GM12878 (cell line): ENCODE data around the gene PCDHGA3. TPM values are rescaled to one million over a fixed set of nuclear protein-coding genes. Genes with fewer than 3 reads are reported as not detected.
A peak's percentile ranks its signal among the peaks of the same experiment; 100 is the strongest.
"Not testable (repeated sequence)": the region's sequence is repeated elsewhere in the genome, so short reads cannot be mapped to it uniquely, and the experiment has no call there.

Experiments used
- ATAC-seq: fragments of 200-7000 bp; cut with Tn5 transposase; 3 replicates; pipeline ENCODE4 v1.9.1; 2020; ENCODE audit warnings: mild to moderate bottlenecking, moderate library complexity
- BruUV-seq: library from RNA; stranded (reverse); fragments of 400-500 nt; replicated peaks from 2 replicates; lab custom pipeline; 2021; lab: Mats Ljungman, UMichigan
- CTCF ChIA-PET: fragments of 300-600 bp; sonication (Branson Sonifier 250); formaldehyde crosslinking; extraction: SDS; loops from one replicate; lab custom pipeline; 2021; ENCODE audit warnings: inconsistent platforms; lab: Yijun Ruan, JAX
- POLR2A ChIA-PET: fragments of 350-600 bp; formaldehyde crosslinking; extraction: SDS; loops from one replicate; lab custom pipeline; 2021; ENCODE audit warnings: inconsistent platforms; lab: Charles Lee
- RAD21 ChIA-PET: fragments of 300-600 bp; sonication (Branson Sonifier 250); formaldehyde crosslinking; loops from one replicate; lab custom pipeline; 2023; ENCODE audit warnings: antibody characterized with exemption; ENCODE audit not compliant: unreplicated experiment; lab: Charles Lee
- SMC1A ChIA-PET: fragments of 300-600 bp; sonication (Branson Sonifier 250); formaldehyde crosslinking; loops from one replicate; lab custom pipeline; 2023; ENCODE audit not compliant: unreplicated experiment, uncharacterized antibody; lab: Charles Lee
- DNase-seq: peaks from one replicate; pipeline ENCODE4 v3.0.0-alpha.2; 2011; ENCODE audit warnings: low read depth, low spot score
- FAIRE-seq: peaks from 3 replicates; lab custom pipeline; 2011; peaks lifted over from hg19 to GRCh38; lab: Jason Lieb, UNC
- H2AFZ ChIP-seq: 2 replicates; pipeline ENCODE4 v1.6.0; 2011; ENCODE audit warnings: low read depth, low read length, control low read depth; ENCODE audit not compliant: control insufficient read depth
- H3K27ac ChIP-seq: 2 replicates; pipeline ENCODE4 v1.5.1; 2011; ENCODE audit warnings: control low read depth; ENCODE audit not compliant: control insufficient read depth, insufficient read depth
- H3K27me3 ChIP-seq, 2 experiments: replicated peaks in 1 of 2; 2 replicates each; pipeline versions ENCODE4 v1.6.0 to v1.6.1; 2011; ENCODE audit warnings: low read length in 1 of 2; ENCODE audit not compliant: control insufficient read depth in 2 of 2, insufficient read depth in 2 of 2
- H3K36me3 ChIP-seq, 2 experiments: 2 replicates each; pipeline ENCODE4 v1.5.1; 2011; ENCODE audit warnings: low read length in 1 of 2; ENCODE audit not compliant: control insufficient read depth in 2 of 2, insufficient read depth in 2 of 2
- H3K4me1 ChIP-seq: 2 replicates; pipeline ENCODE4 v1.6.1; 2011; ENCODE audit warnings: mild to moderate bottlenecking, low read length, moderate library complexity, mixed read lengths; ENCODE audit not compliant: control insufficient read depth, insufficient read depth
- H3K4me2 ChIP-seq: 2 replicates; pipeline ENCODE4 v1.6.0; 2011; ENCODE audit warnings: control low read depth; ENCODE audit not compliant: control insufficient read depth, insufficient read depth
- H3K4me3 ChIP-seq: fragments of 200-600 bp; sonication (generic); 2 replicates; pipeline ENCODE4 v1.5.1; 2016
- H3K79me2 ChIP-seq: 2 replicates; pipeline ENCODE4 v1.6.0; 2011; ENCODE audit warnings: low read length; ENCODE audit not compliant: control insufficient read depth, insufficient read depth
- H3K9ac ChIP-seq: 2 replicates; pipeline ENCODE4 v1.8.0; 2011; ENCODE audit warnings: low read length, control low read depth, mixed read lengths; ENCODE audit not compliant: control insufficient read depth, insufficient read depth
- H3K9me3 ChIP-seq: replicated peaks from 3 replicates; pipeline ENCODE4 v1.5.1; 2011; ENCODE audit warnings: mild to moderate bottlenecking, low read length; ENCODE audit not compliant: control insufficient read depth, insufficient read depth
- H4K20me1 ChIP-seq: 2 replicates; pipeline ENCODE4 v1.6.0; 2011; ENCODE audit not compliant: control insufficient read depth, insufficient read depth
- EGR1 ChIP-seq, 2 experiments: IDR thresholded peaks; 1 replicate in 1 of 2; 2 replicates in 1 of 2; pipeline ENCODE4 v1.6.1; 2011 to 2012; ENCODE audit warnings: low read depth in 2 of 2, low read length in 2 of 2, borderline replicate concordance in 1 of 2, mild to moderate bottlenecking in 1 of 2, moderate library complexity in 1 of 2
- POLR2A ChIP-seq: IDR thresholded peaks from 2 replicates; pipeline ENCODE4 v1.6.1; 2011; ENCODE audit warnings: low read depth, mild to moderate bottlenecking, low read length
- POU2F2 ChIP-seq: IDR thresholded peaks from 3 replicates; pipeline ENCODE4 v1.6.1; 2011; ENCODE audit warnings: low read depth, mild to moderate bottlenecking, low read length, borderline replicate concordance
- SREBF1 ChIP-seq: IDR thresholded peaks from 2 replicates; pipeline ENCODE4 v1.6.1; 2012; ENCODE audit warnings: mild to moderate bottlenecking, low read length
- TCF3 ChIP-seq: IDR thresholded peaks from 2 replicates; pipeline ENCODE4 v1.6.1; 2012; ENCODE audit warnings: low read depth, mild to moderate bottlenecking, low read length, borderline replicate concordance; ENCODE audit not compliant: insufficient read depth
- WGBS: methylation state at CpG from one replicate; pipeline ENCODE4 v1.1.6; 2016; ENCODE audit warnings: low lambda C conversion rate; ENCODE audit not compliant: insufficient replicate concordance, insufficient coverage; ENCODE audit errors: missing lambda C conversion rate; 5-methylcytosine and 5-hydroxymethylcytosine counted together
- in situ Hi-C: fragments of 300-500 bp; cut with MboI; formaldehyde crosslinking; loops from 9 replicates; pipeline ENCODE4 v1.14.3; 2018; ENCODE audit warnings: mixed read lengths
- intact Hi-C: fragments of 100-400 bp; cut with micrococcal nuclease; formaldehyde crosslinking; loops from one replicate; pipeline ENCODE4 v1.14.2; 2022; ENCODE audit not compliant: unreplicated experiment
- polyA plus RNA-seq, 11 experiments: library from polyadenylated mRNA; depleted of rRNA in 4 of 11; unstranded in 6 of 11; stranded (reverse) in 5 of 11; fragments of >200 nt; fragmentation: Nextera tagmentation in 4 of 11; fragmentation: Illumina TruSeq in 1 of 11; extraction: Ambion mirVana in 4 of 11; extraction: Trizol in 1 of 11; gene quantifications; 1 replicate in 1 of 11; 2 replicates in 10 of 11; pipeline versions ENCODE4 v1.2.1 to v1.2.3, GENCODE V29; 2011 to 2016; ENCODE audit warnings: inconsistent platforms in 2 of 11, missing spikeins in 2 of 11, low read depth in 1 of 11
- total RNA-seq, 4 experiments: library from RNA; depleted of rRNA in 3 of 4; stranded (reverse); fragments of >200 nt in 3 of 4; fragmentation: Illumina TruSeq in 1 of 4; extraction: Trizol in 1 of 4; gene quantifications; 2 replicates each; pipeline versions ENCODE4 v1.2.1 to v1.2.3, GENCODE V29; 2013 to 2021
- TF ChIP-seq, protein P1 (sequence below): IDR thresholded peaks from 2 replicates; pipeline ENCODE4 v1.6.1; 2011; ENCODE audit warnings: mild to moderate bottlenecking, low read depth, low read length, moderate library complexity; ENCODE audit not compliant: insufficient replicate concordance
- TF ChIP-seq, protein P2 (sequence below): IDR thresholded peaks from 2 replicates; pipeline ENCODE4 v1.6.1; 2012; ENCODE audit warnings: low read depth, low read length, improper control_type of control experiment
- TF ChIP-seq, protein P3 (sequence below): IDR thresholded peaks from 2 replicates; pipeline ENCODE4 v1.6.1; 2012; ENCODE audit warnings: low read depth, low read length, improper control_type of control experiment
- TF ChIP-seq, protein P4 (sequence below): fragments of 450-650 bp; conservative IDR thresholded peaks from 2 replicates; pipeline ENCODE4 v1.6.1; 2017; ENCODE audit warnings: mild to moderate bottlenecking, moderate library complexity

Gene PCDHGA3
- total and polyA plus RNA-seq, 10 of the 15 experiments (the other 5 are each of a cell fraction or from before 2014, with no cell fraction given) = 0.06 to 0.17 (median 0.11) TPM; not detected in 6

DNA sequence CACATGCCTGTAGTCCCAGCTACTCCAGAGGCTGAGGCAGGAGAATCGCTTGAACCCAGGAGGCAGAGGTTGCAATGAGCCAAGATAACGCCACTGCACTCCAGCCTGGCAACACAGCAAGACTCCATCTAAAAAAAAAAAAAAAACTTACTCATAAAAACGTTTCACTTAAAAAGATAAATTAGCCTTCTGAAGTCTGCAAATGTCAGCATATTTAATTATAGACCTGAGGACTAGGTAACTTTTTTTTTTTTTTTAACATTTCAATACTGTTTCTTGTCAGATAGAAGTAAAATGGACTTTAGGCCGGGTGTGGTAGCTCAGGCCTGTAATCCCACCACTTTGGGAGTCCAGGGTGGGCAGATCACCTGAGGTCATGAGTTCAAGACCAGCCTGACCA lies 26.7 kb upstream of the PCDHGA3 start:
- BruUV-seq, in situ Hi-C loops, RAD21 ChIA-PET, H3K27me3 ChIP-seq, H4K20me1 ChIP-seq, DNase-seq, intact Hi-C loops, FAIRE-seq, ATAC-seq, H3K4me3 ChIP-seq, H3K4me2 ChIP-seq, H3K36me3 ChIP-seq, H2AFZ ChIP-seq, POLR2A ChIA-PET, H3K27ac ChIP-seq, H3K9ac ChIP-seq, H3K4me1 ChIP-seq: not testable (repeated sequence)
- H3K9me3 ChIP-seq = peaks cover 32% of the 10 kb centered on the region
- peaks cover 23% of the 10 kb centered on the region for H3K79me2 ChIP-seq
- SMC1A ChIA-PET = interaction anchor here (1.6 kb wide), 1 partner anchor 10 kb away, joined by 6 read pairs; no protein-coding TSS in a partner anchor
- 85% methylated on average over 4 of the region's 4 CpGs for WGBS
- CTCF ChIA-PET = interaction anchor here (1.6 kb wide), 1 partner anchor 11 kb away, joined by 3 read pairs; no protein-coding TSS in a partner anchor

DNA sequence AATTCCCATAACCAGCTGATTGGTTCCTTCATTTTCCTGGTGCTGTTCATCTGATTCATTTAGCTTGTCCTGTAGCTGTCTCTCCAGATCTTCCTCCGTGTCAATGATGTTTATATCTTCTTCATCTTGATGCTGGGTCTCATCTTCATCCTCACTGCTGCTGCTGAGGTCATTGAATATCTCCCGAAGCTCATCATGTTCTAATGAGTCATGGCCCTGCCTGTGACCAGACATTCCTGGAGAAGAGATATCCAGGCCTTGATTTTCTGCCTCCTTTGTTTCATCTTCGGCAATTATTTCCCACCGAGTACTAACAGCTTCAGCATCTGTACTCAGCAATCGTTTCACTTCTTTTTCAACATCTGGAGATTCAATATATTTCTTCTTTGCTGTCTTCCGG lies 24.4 kb upstream of the PCDHGA3 start:
- SMC1A ChIA-PET = interaction anchor here (1.0 to 2.2 kb wide), 2 partner anchors 19 to 50 kb away, joined by 3 to 5 read pairs; partner anchors contain the start of gene PCDHGB3
- H3K9me3 ChIP-seq = peaks cover 29% of the 10 kb centered on the region
- no peak for FAIRE-seq
- TF ChIP-seq SREBF1 (no peak), EGR1 (IDR thresholded peaks at IDR 0.05; ENCODE audit: borderline replicate concordance in 1 of 2, low read depth in 2 of 2, low read length in 2 of 2) (no peak), TCF3 (no peak), POU2F2 (no peak), POLR2A (no peak)
- TF ChIP-seq, protein P1, sequence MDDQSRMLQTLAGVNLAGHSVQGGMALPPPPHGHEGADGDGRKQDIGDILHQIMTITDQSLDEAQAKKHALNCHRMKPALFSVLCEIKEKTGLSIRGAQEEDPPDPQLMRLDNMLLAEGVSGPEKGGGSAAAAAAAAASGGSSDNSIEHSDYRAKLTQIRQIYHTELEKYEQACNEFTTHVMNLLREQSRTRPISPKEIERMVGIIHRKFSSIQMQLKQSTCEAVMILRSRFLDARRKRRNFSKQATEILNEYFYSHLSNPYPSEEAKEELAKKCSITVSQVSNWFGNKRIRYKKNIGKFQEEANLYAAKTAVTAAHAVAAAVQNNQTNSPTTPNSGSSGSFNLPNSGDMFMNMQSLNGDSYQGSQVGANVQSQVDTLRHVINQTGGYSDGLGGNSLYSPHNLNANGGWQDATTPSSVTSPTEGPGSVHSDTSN = no peak
- TF ChIP-seq, protein P2, sequence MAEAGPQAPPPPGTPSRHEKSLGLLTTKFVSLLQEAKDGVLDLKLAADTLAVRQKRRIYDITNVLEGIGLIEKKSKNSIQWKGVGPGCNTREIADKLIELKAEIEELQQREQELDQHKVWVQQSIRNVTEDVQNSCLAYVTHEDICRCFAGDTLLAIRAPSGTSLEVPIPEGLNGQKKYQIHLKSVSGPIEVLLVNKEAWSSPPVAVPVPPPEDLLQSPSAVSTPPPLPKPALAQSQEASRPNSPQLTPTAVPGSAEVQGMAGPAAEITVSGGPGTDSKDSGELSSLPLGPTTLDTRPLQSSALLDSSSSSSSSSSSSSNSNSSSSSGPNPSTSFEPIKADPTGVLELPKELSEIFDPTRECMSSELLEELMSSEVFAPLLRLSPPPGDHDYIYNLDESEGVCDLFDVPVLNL = no peak
- TF ChIP-seq, protein P3, sequence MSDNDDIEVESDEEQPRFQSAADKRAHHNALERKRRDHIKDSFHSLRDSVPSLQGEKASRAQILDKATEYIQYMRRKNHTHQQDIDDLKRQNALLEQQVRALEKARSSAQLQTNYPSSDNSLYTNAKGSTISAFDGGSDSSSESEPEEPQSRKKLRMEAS = no peak
- TF ChIP-seq, protein P4, sequence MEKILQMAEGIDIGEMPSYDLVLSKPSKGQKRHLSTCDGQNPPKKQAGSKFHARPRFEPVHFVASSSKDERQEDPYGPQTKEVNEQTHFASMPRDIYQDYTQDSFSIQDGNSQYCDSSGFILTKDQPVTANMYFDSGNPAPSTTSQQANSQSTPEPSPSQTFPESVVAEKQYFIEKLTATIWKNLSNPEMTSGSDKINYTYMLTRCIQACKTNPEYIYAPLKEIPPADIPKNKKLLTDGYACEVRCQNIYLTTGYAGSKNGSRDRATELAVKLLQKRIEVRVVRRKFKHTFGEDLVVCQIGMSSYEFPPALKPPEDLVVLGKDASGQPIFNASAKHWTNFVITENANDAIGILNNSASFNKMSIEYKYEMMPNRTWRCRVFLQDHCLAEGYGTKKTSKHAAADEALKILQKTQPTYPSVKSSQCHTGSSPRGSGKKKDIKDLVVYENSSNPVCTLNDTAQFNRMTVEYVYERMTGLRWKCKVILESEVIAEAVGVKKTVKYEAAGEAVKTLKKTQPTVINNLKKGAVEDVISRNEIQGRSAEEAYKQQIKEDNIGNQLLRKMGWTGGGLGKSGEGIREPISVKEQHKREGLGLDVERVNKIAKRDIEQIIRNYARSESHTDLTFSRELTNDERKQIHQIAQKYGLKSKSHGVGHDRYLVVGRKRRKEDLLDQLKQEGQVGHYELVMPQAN = no peak

More for the DNA sequence above, 24.4 kb upstream of the PCDHGA3 start:
- WGBS = 98% methylated on average over 6 of the region's 6 CpGs
- POLR2A ChIA-PET = no interaction called here
- in situ Hi-C loops = no loop called here
- peak overlapping the region; percentile 68; the same call in 1 of the 2 replicates for H3K4me2 ChIP-seq
- no peaks in the 10 kb centered on the region for H3K4me1 ChIP-seq
- no peak overlapping the region for H2AFZ ChIP-seq
- H3K27ac ChIP-seq = no peak overlapping the region
- no peaks in the 10 kb centered on the region for H3K27me3 ChIP-seq
- H3K36me3 ChIP-seq = 0 out of 4 replicates have a peak, but pooled peaks cover 0 to 4% of the 10 kb centered on the region in 2 experiments
- no peak overlapping the region for H3K9ac ChIP-seq
- no peak for DNase-seq
- CTCF ChIA-PET = interaction anchor here (1.1 to 3.1 kb wide), 15 partner anchors 11 to 248 kb away, joined by 3 to 21 read pairs (median 5); partner anchors contain the start of genes PCDHGA1, PCDHGA10, PCDHGA11 and PCDHGB3
- RAD21 ChIA-PET = interaction anchor here (1.0 to 2.7 kb wide), 2 partner anchors 239 to 245 kb away, joined by 4 to 17 read pairs; no protein-coding TSS in a partner anchor
- H3K79me2 ChIP-seq = peaks cover 23% of the 10 kb centered on the region
- no peaks in the 10 kb centered on the region for H4K20me1 ChIP-seq
- no peak for ATAC-seq
- no TSS peak for BruUV-seq
- intact Hi-C loops = no loop called here
- H3K4me3 ChIP-seq = peak overlapping the region; percentile 81; the same call in 1 of the 2 replicates
